DMS153 treated with DMSO at 0.1 percent for 48 hours (cell line): Measurements from ENCODE around the gene N4BP2.

Experiments
- DNase-seq: peaks from one replicate; lab custom pipeline; 2025; ENCODE audit not compliant: unreplicated experiment; lab: John Stamatoyannopoulos, UW

N4BP2 gene

DNA sequence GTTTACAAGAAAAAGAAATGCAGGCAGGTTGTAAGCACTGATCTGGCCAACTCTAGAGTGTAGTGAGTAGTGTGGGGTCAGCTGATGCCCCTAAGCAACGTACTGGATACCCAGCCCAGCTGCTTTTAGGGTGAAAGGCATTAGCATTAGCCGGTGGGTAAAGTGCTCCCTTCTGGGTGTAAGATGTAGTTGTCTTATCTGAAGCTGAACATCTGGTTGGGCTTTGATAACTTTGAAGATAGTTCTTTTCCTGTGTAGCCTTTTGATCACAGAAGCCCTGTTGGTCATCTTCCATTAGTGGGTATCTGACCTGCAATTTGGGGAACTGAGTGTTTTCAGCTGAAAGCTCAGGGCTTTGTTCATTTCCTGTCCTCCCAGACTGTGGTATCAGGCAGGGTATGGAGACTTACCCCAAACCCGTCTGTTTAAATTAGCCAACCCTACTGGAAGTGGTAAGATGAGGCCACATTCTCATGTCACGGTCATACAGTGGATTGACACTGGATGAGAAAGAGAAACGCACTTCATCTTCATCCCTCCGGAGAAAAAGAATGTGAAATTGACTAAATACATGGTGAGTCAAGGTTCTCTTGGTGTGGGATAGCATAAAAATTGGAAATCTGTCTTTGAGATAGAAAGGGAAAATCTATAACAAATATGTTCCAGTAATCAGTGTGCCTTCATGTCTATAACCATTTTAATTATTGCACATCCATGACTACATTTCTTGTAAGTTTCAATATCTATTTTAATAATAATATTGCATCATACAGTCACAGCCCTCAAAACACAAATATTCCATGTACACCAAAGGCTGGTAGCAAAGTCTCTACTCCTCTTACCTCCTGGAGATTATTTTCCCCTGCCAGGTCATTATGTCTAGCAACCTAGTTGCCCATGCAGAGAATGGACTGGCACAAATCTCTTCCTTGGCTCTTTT lies 148.9 kb downstream of the N4BP2 start:
- DNase-seq, result no peak

DNA sequence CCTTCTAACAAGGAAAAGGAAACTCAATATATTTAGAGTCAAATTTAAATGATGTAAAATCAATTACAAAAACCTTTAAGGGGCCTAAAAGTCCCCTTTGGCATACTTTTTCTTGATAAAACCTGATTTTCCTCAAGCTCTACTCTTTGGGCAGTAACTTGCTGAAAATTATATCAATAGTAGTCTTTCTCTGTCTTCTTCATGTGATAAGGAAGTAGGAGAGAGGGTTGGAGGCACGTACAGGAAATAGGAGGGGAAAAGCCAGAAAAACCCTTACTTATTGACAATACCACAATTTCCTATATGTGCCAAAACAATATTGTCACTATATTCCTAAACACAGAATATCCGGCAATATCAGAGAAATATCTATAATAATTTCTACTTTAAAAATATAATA lies 149.8 kb downstream of the N4BP2 start:
- DNase-seq, result no peak
